SK-N-SH (cell line): ENCODE data around the gene TIGAR. TPM values are rescaled to one million over a fixed set of nuclear protein-coding genes. Genes with fewer than 3 reads are reported as not detected.

Experiments
- CTCF ChIA-PET: fragments of 300-600, 350-600 bp; formaldehyde crosslinking; extraction: SDS; loops from one replicate; lab custom pipeline; 2021; lab: Yijun Ruan, JAX
- POLR2A ChIA-PET: fragments of 350-600 bp; sonication (Branson Sonifier 250); formaldehyde crosslinking; extraction: SDS; loops from one replicate; lab custom pipeline; 2020; ENCODE audit warnings: antibody characterized with exemption, inconsistent platforms; lab: Yijun Ruan, JAX
- DNase-seq: peaks from one replicate; pipeline ENCODE4 v3.0.0; 2012
- H2AFZ ChIP-seq: fragments of 200-600 bp; sonication (generic); 2 replicates; pipeline ENCODE4 v1.8.1; 2016; ENCODE audit warnings: antibody characterized with exemption, mild to moderate bottlenecking, low read depth
- H3F3A ChIP-seq: fragments of 200-600 bp; sonication (generic); replicated peaks from 2 replicates; pipeline ENCODE3; 2016; ENCODE audit warnings: antibody characterized with exemption, mild to moderate bottlenecking; ENCODE audit not compliant: insufficient read depth
- H3K27ac ChIP-seq, 2 experiments: fragments of 200-500 bp in 1 of 2; fragments of 200-600 bp in 1 of 2; sonication (Bioruptor generic) in 1 of 2; sonication (generic), shearing (Covaris generic) in 1 of 2; 2 replicates each; pipeline versions ENCODE4 v1.5.1 to v1.6.1; 2014 to 2016; ENCODE audit warnings: low read depth in 2 of 2, inconsistent platforms in 1 of 2, low read length in 1 of 2, mild to moderate bottlenecking in 1 of 2, mixed read lengths in 1 of 2
- H3K27me3 ChIP-seq: fragments of 200-600 bp; sonication (generic), shearing (Covaris generic); 2 replicates; pipeline ENCODE4 v1.6.1; 2016; ENCODE audit warnings: mixed run types; ENCODE audit not compliant: insufficient read depth
- H3K36me3 ChIP-seq, 2 experiments: fragments of 200-500 bp in 1 of 2; fragments of 200-600 bp in 1 of 2; sonication (Bioruptor generic) in 1 of 2; sonication (generic) in 1 of 2; replicated peaks in 1 of 2; 2 replicates each; pipeline versions ENCODE3 to v1.5.1; 2014 to 2016; ENCODE audit warnings: low read length in 1 of 2, mild to moderate bottlenecking in 1 of 2; ENCODE audit not compliant: insufficient read depth in 2 of 2, control insufficient read depth in 1 of 2
- H3K4me1 ChIP-seq, 2 experiments: fragments of 200-500 bp in 1 of 2; fragments of 200-600 bp in 1 of 2; sonication (Bioruptor generic) in 1 of 2; sonication (generic), shearing (Covaris generic) in 1 of 2; 2 replicates each; pipeline versions ENCODE4 v1.5.1 to v1.6.1; 2014 to 2016; ENCODE audit warnings: low read depth in 1 of 2, low read length in 1 of 2, mixed run types in 1 of 2; ENCODE audit not compliant: insufficient read depth in 2 of 2, control insufficient read depth in 1 of 2
- H3K4me2 ChIP-seq: fragments of 200-600 bp; sonication (generic), shearing (Covaris generic); 2 replicates; pipeline ENCODE4 v1.6.1; 2017; ENCODE audit warnings: mixed run types
- H3K4me3 ChIP-seq, 2 experiments: fragments of 200-500 bp in 1 of 2; fragments of 200-600 bp in 1 of 2; sonication (Bioruptor generic) in 1 of 2; sonication (generic), shearing (Covaris generic) in 1 of 2; 2 replicates each; pipeline versions ENCODE4 v1.5.1 to v1.8.1; 2014 to 2016; ENCODE audit warnings: low read depth in 2 of 2, inconsistent platforms in 1 of 2, low read length in 1 of 2, mild to moderate bottlenecking in 1 of 2, mixed read lengths in 1 of 2, moderate library complexity in 1 of 2
- H3K79me2 ChIP-seq: fragments of 200-600 bp; sonication (generic); 2 replicates; pipeline ENCODE4 v1.8.1; 2017; ENCODE audit warnings: mild to moderate bottlenecking; ENCODE audit not compliant: insufficient read depth
- H3K9ac ChIP-seq: fragments of 200-600 bp; sonication (generic); 2 replicates; pipeline ENCODE4 v1.6.1; 2017; ENCODE audit warnings: mixed run types
- H3K9me2 ChIP-seq: fragments of 200-600 bp; sonication (generic); 2 replicates; pipeline ENCODE4 v1.6.1; 2017; ENCODE audit warnings: mixed run types
- H3K9me3 ChIP-seq: fragments of 200-600 bp; sonication (generic); 2 replicates; pipeline ENCODE4 v1.6.1; 2017; ENCODE audit warnings: mixed run types, mild to moderate bottlenecking, moderate library complexity
- H4K20me1 ChIP-seq: fragments of 200-600 bp; sonication (generic); 2 replicates; pipeline ENCODE4 v1.6.1; 2017; ENCODE audit warnings: mild to moderate bottlenecking, mixed run types; ENCODE audit not compliant: insufficient read depth
- ELF1 ChIP-seq: IDR thresholded peaks from 2 replicates; pipeline ENCODE4 v1.4.0; 2012
- EP300 ChIP-seq, 2 experiments: IDR thresholded peaks; 2 replicates each; pipeline versions ENCODE4 v1.4.0 to v1.6.1; 2012; ENCODE audit warnings: borderline replicate concordance in 1 of 2, low read depth in 1 of 2, low read length in 1 of 2
- FOSL2 ChIP-seq: IDR thresholded peaks from 2 replicates; pipeline ENCODE4 v1.4.0; 2012; ENCODE audit warnings: low read depth, mild to moderate bottlenecking, moderate library complexity, borderline replicate concordance
- FOXJ3 ChIP-seq: sonication (generic); formaldehyde crosslinking; IDR thresholded peaks from 2 replicates; pipeline ENCODE4 v1.5.1; 2020; ENCODE audit warnings: mild to moderate bottlenecking, missing genetic modification reagents
- GABPA ChIP-seq: IDR thresholded peaks from 2 replicates; pipeline ENCODE4 v1.4.0; 2012; ENCODE audit warnings: low read depth, mild to moderate bottlenecking
- JUND ChIP-seq: IDR thresholded peaks from 2 replicates; pipeline ENCODE4 v1.4.0; 2012
- NRF1 ChIP-seq: IDR thresholded peaks from 2 replicates; pipeline ENCODE4 v1.6.1; 2012; ENCODE audit warnings: low read depth, mild to moderate bottlenecking, low read length
- POLR2AphosphoS5 ChIP-seq: IDR thresholded peaks from 2 replicates; pipeline ENCODE4 v1.6.1; 2012; ENCODE audit warnings: low read depth, low read length
- RCOR1 ChIP-seq: fragments of 150-350 bp; IDR thresholded peaks from 2 replicates; pipeline ENCODE4 v1.6.1; 2017; ENCODE audit warnings: antibody characterized with exemption, low read length
- SMC3 ChIP-seq: IDR thresholded peaks from 2 replicates; pipeline ENCODE4 v1.6.1; 2012; ENCODE audit warnings: low read depth, low read length, improper control_type of control experiment
- USF2 ChIP-seq: fragments of 150-350 bp; IDR thresholded peaks from 2 replicates; pipeline ENCODE4 v1.6.1; 2017; ENCODE audit warnings: antibody characterized with exemption, low read length, low read depth, borderline replicate concordance
- YY1 ChIP-seq: IDR thresholded peaks from 2 replicates; pipeline ENCODE4 v1.4.0; 2012; ENCODE audit warnings: low read depth, mild to moderate bottlenecking
- ZBTB33 ChIP-seq: IDR thresholded peaks from 2 replicates; pipeline ENCODE4 v1.4.0; 2012; ENCODE audit warnings: low read depth, borderline replicate concordance
- whole genome bisulfite sequencing: methylation state at CpG from one replicate; pipeline ENCODE4 v1.1.6; 2017; ENCODE audit warnings: low lambda C conversion rate; 5-methylcytosine and 5-hydroxymethylcytosine counted together
- polyA plus RNA-seq, 3 experiments: library from polyadenylated mRNA; depleted of rRNA; stranded (reverse); fragments of >200 nt; gene quantifications; 2 replicates each; pipeline ENCODE4 v1.2.3, GENCODE V29; 2012
- TF ChIP-seq, protein P1 (sequence below): IDR thresholded peaks from 2 replicates; pipeline ENCODE4 v1.4.0; 2012; ENCODE audit warnings: low read depth, borderline replicate concordance
- TF ChIP-seq, protein P2 (sequence below): IDR thresholded peaks from 2 replicates; pipeline ENCODE4 v1.6.1; 2012; ENCODE audit warnings: mild to moderate bottlenecking, low read depth, low read length, moderate library complexity

TIGAR gene
- polyA plus RNA-seq, 1 of the 3 experiments (the other 2 are of a cell fraction) = 8.3 TPM

GRCh38 chr12:4292341-4293073 is 28.5 kb upstream of the TIGAR start:
- H3K9me2 ChIP-seq = no peaks in the 10 kb centered on the region
- no peak overlapping the region for H3K4me2 ChIP-seq
- no peak overlapping the region for H3K9ac ChIP-seq
- H3F3A ChIP-seq = no peaks in the 10 kb centered on the region
- no peaks in the 10 kb centered on the region for H3K9me3 ChIP-seq
- DNase-seq = no peak
- peaks cover 100% of the 10 kb centered on the region for H3K27me3 ChIP-seq
- TF ChIP-seq FOSL2 (no peak), POLR2AphosphoS5 (no peak), ZBTB33 (no peak), NRF1 (no peak), JUND (no peak), EP300 (IDR thresholded peaks at IDR 0.05; ENCODE audit: borderline replicate concordance in 1 of 2, low read depth in 1 of 2, low read length in 1 of 2) (no peak), ELF1 (no peak), RCOR1 (no peak), YY1 (no peak), GABPA (no peak), USF2 (no peak), FOXJ3 (CRISPR knock-in tag) (no peak), SMC3 (no peak)
- TF ChIP-seq, protein P1, sequence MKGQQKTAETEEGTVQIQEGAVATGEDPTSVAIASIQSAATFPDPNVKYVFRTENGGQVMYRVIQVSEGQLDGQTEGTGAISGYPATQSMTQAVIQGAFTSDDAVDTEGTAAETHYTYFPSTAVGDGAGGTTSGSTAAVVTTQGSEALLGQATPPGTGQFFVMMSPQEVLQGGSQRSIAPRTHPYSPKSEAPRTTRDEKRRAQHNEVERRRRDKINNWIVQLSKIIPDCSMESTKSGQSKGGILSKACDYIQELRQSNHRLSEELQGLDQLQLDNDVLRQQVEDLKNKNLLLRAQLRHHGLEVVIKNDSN = no peak
- TF ChIP-seq, protein P2, sequence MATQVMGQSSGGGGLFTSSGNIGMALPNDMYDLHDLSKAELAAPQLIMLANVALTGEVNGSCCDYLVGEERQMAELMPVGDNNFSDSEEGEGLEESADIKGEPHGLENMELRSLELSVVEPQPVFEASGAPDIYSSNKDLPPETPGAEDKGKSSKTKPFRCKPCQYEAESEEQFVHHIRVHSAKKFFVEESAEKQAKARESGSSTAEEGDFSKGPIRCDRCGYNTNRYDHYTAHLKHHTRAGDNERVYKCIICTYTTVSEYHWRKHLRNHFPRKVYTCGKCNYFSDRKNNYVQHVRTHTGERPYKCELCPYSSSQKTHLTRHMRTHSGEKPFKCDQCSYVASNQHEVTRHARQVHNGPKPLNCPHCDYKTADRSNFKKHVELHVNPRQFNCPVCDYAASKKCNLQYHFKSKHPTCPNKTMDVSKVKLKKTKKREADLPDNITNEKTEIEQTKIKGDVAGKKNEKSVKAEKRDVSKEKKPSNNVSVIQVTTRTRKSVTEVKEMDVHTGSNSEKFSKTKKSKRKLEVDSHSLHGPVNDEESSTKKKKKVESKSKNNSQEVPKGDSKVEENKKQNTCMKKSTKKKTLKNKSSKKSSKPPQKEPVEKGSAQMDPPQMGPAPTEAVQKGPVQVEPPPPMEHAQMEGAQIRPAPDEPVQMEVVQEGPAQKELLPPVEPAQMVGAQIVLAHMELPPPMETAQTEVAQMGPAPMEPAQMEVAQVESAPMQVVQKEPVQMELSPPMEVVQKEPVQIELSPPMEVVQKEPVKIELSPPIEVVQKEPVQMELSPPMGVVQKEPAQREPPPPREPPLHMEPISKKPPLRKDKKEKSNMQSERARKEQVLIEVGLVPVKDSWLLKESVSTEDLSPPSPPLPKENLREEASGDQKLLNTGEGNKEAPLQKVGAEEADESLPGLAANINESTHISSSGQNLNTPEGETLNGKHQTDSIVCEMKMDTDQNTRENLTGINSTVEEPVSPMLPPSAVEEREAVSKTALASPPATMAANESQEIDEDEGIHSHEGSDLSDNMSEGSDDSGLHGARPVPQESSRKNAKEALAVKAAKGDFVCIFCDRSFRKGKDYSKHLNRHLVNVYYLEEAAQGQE = no peak
- TF ChIP-seq, all 33 proteins: peak for 0
- ChIA-PET CTCF (interaction anchor here (0.8 to 15.2 kb wide), 4 partner anchors 15 to 234 kb away, joined by 3 to 162 read pairs (median 10); no protein-coding TSS in a partner anchor), POLR2A (interaction anchor here (0.6 kb wide), 1 partner anchor 820 kb away, joined by 3 read pairs; no protein-coding TSS in a partner anchor)
- H4K20me1 ChIP-seq = no peaks in the 10 kb centered on the region
- no peaks in the 10 kb centered on the region for H3K4me1 ChIP-seq
- H3K4me3 ChIP-seq = no peak overlapping the region
- 14% methylated on average over 16 of the region's 16 CpGs for WGBS
- H3K79me2 ChIP-seq = no peaks in the 10 kb centered on the region
- H3K36me3 ChIP-seq = no peaks in the 10 kb centered on the region
- H2AFZ ChIP-seq = no peak overlapping the region
- H3K27ac ChIP-seq = no peak overlapping the region
